Stimulated activated CD4-positive, alpha-beta T cell treated with anti-CD3 and anti-CD28 coated beads, Interleukin-1b, Interleukin-23, amount 100 ng/mL, for 1 hour (primary cell): ENCODE results near the gene MAGOHB.
"Not testable (repeated sequence)": the region's sequence is repeated elsewhere in the genome, so short reads cannot be mapped to it uniquely, and the experiment has no call there.

Experiments used
- DNase-seq, 2 donors: peaks; one replicate each; pipeline ENCODE4 v3.0.0-alpha.2; 2020; ENCODE audit warnings: low read depth in 2 of 2

MAGOHB gene

DNA sequence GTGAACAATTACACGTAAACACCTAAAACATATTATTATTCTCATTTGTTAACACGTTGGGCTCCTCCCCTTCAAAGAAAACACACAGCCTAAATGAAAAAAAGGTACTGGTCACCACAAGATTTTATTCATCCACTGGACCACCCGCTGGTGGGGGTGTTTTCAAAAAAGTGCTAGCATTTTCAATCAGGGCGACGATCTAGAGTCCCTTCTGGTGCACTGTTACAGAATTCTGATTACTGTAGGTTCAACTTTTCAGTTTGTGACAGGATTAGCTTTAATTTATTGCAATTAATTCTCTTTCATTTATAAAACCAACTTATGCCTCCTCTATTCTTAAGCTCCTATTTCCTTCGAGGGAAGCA is 443 bp downstream of the MAGOHB start:
- no peak for DNase-seq

DNA sequence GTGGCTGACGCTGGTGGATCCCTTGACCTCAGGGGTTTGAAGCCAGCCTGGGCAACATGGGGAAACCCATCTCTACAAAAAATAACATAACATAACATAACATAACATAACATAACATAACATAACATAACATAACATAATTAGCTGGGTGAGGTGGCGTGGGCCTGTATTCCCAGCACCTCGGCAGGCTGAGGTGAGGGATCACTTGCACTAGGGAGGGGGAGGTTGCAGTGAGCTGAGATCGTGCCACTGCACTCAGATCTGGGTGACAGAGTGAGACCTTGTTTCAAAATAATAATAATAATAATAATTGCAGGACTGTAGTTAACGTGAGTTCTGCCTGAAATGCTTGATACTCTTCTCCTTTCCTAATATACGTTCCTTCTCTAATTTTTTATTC is 1.3 kb downstream of the MAGOHB start:
- DNase-seq, result no peak

DNA sequence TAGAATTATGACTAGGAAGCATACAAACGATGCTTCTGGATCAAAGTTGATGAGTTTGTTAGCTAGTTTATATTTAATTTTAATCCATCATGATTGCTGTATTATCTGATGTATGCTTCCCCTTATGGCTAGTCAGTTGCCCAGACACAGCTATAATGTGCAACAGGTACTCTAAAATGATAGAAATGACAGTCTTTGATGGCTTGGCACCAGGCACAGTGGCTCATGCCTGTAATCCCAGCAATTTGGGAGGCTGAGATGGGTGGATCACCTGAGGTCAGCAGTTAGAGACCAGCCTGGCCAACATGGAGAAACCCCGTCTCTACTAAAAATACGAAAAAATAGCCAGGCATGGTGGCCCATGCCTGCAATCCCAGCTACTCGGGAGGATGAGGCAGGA is 2.2 kb downstream of the MAGOHB start:
- DNase-seq, result not testable (repeated sequence)

DNA sequence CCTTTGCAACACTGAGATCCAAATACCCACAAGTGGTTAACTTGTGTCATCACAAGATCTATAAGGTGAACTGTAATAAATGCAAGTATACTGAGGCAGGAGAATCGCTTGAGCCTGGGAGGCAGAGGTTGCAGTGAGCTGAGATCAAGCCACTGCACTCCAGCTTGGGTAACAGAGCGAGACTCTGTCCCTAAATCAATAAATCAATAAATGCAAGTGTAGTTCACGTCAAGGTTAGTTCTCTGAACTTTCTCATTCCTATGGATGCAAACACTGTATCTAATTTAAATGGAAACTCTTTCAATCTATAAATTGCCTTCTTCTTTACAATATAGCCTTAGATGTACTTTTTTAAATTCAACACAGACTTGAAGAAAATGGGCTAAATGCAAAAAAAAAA is 3.2 kb downstream of the MAGOHB start:
- DNase-seq, result no peak

- no peak for DNase-seq
These were observed 5.4 kb downstream of the MAGOHB start for GRCh38 chr12:10607885-10608458.

GRCh38 chr12:10601860-10602259 is 11.5 kb downstream of the MAGOHB start:
- no peak for DNase-seq

GRCh38 chr12:10600988-10601387 is 12.4 kb downstream of the MAGOHB start:
- no peak for DNase-seq

GRCh38 chr12:10595881-10596280 is 17.5 kb downstream of the MAGOHB start:
- no peak for DNase-seq

- DNase-seq, result no peak
These were observed 22.4 kb downstream of the MAGOHB start for GRCh38 chr12:10590966-10591365.

DNA sequence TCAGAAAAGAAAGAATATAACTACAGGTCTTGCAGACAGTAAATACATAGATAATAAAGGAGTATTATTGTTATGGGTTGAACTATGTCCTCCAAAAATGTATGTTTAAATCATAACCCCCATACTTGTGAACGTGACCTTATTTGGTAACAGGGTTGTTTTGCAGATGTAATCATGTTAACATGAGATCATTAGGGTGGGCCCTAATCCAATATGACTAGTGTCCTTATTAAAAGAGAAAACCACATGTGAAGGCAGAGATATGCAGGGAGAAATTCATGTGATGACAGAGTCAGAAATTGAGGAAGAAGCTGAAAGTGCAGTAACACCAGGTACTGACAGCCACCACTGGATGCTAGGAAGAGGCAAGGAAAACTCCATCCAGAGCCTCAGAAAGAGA is 29.0 kb downstream of the MAGOHB start:
- no peak for DNase-seq

DNA sequence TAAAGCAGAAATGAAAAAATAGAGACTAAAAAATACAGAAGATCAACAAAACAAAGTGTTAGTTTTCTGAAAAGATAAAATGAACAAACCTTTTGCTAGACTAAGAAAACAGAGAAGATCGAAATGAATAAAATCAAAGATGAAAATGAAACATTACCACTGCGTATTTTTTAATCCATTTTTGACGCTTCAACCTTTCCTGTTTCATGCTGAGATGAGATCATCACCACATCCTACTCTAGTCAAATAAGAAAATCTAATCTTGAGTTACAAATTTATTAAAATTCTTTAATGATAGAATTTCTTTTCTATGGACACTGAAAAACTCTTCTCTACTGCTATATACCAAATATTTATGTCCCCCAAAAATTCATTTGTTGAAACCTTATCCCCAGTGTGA is 30.7 kb downstream of the MAGOHB start:
- no peak for DNase-seq

GRCh38 chr12:10582133-10582532 is 31.3 kb downstream of the MAGOHB start:
- not testable (repeated sequence) for DNase-seq

DNA sequence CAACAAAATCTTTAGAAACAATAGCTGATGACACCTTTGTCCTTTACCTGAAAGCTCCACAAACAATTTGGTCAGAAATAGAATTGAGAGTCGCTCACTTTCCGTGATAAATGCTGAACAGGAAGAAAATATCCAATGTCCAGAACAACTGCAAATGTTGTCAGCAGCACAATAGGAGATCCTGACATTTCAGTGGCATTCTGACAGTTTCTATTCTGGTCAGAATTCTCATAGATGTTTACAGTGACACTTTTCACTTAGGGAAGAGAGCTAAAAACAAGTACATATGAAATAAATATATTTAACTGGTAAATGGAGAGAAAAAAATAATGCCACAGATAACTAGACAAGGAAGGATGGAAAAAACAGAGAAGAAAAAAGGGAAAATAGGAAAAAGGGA is 39.1 kb downstream of the MAGOHB start:
- no peak for DNase-seq

GRCh38 chr12:10572021-10572490 is 41.4 kb downstream of the MAGOHB start:
- DNase-seq, result not testable (repeated sequence)

GRCh38 chr12:10571141-10571540 is 42.3 kb downstream of the MAGOHB start:
- DNase-seq, result no peak

GRCh38 chr12:10567813-10568212 is 45.6 kb downstream of the MAGOHB start:
- DNase-seq, result no peak

- DNase-seq, result no peak
These were observed 49.4 kb downstream of the MAGOHB start for GRCh38 chr12:10563966-10564365.

DNA sequence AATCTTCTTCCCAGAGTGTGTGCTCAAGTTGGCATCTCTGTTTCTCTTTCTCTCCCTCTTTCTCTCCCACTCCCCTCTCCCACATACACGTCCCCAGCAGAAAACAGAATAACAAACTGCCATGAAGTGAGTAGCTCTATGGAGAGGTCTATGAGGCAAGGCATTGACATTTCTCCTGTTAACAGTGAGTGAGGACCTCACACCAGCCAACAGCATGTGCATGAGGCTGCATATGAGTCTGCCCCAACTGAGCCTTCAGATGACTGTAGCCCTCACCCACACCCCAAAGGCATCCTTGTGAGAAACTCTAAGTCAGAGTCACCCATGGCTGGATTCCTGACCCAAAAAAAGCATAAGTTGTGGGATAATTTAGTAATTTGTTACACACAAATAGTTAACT is 50.4 kb downstream of the MAGOHB start:
- DNase-seq, result no peak

- no peak for DNase-seq
These were observed 51.0 kb downstream of the MAGOHB start for GRCh38 chr12:10562306-10562933.

DNA sequence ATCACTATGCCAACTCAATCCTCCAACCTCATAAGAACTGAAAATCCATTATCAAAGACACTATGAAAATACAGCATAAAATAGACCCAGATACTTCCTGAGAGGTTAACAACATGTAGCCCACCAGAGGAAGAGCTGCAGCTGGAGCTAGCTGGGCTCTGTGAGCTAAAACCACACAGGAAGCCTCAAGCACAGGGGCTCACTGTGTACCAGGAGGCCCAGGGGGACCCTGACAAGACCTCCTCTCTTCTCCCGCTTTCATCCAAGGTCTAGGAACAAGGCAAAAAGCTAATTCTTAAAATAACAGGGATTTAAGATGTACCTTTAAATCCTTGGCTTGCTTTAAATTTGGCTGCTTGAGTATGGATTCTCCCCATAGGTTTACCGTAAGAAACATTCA is 54.2 kb downstream of the MAGOHB start:
- DNase-seq, result no peak

DNA sequence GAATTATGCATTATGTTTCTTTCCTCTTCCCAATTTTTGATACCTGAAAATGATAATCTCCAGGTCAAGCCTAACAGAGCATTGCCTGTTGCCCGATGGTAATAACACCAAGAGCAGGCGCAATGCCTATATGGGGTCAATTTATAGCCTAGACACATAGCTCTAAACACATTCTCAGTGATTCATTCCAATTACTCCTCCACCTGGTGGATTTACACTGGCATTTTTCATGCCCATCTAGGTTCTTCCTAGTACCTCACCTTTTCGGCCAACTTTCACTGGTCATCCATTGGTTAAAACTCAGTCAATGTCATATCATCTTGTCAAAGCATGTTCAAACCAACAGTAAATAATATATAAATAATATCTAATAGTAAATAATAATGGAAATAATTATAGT is 54.6 kb downstream of the MAGOHB start:
- no peak for DNase-seq

GRCh38 chr12:10558301-10558700 is 55.1 kb downstream of the MAGOHB start:
- no peak for DNase-seq

DNA sequence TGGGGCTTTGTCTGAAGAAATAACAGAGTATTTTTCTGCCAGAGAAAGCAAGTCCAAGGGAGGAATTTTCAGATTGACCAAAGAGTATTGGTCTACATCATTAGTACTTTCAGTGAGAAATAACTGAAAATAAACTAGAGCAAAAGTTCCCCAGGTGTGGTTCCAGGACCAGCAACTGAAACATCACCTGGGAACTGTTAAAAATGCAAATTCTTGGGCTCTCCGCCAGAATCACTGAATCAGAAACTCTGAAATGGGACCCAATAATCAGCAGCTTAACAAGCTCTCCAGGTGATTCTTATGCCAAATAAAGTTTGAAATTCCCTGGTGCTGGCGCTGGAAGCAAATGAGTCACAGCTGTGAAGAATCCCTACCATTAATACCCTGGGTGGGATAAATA is 55.6 kb downstream of the MAGOHB start:
- no peak for DNase-seq

- DNase-seq, result no peak
These were observed 56.1 kb downstream of the MAGOHB start for GRCh38 chr12:10557329-10557728.
